DMS53 treated with DMSO at 0.1 percent for 48 hours (cell line): ENCODE measurements around the gene CHKA.

Source experiments
- DNase-seq: peaks from one replicate; lab custom pipeline; 2025; ENCODE audit not compliant: unreplicated experiment; lab: John Stamatoyannopoulos, UW

Gene CHKA

DNA sequence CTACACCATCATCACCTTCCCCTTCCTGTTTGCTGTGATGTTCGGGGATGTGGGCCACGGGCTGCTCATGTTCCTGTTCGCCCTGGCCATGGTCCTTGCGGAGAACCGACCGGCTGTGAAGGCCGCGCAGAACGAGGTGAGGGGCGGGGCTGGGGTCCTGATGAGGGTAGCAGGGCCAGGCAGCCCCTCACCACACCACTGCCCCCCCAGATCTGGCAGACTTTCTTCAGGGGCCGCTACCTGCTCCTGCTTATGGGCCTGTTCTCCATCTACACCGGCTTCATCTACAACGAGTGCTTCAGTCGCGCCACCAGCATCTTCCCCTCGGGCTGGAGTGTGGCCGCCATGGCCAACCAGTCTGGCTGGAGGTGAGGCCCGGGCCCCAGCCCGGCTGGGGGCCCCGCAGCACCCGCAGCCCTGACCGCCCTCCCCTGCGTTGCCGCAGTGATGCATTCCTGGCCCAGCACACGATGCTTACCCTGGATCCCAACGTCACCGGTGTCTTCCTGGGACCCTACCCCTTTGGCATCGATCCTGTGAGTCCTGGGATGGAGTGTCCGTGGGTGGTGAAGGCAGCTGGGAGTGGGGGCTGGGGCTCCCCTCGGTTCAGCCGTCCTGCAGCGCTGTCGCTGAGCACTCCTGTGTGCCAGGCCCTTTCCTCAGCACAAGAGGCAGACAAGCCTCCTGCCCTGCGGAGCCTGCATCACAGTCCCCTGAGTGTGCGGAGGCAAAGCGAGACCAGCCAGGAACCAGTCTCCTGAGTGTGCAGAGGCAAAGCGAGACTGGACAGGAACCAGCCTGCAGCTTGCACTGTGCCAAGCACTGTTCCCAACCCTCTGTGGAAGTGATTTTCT is 73.5 kb downstream of the CHKA start:
- DNase-seq = no peak

DNA sequence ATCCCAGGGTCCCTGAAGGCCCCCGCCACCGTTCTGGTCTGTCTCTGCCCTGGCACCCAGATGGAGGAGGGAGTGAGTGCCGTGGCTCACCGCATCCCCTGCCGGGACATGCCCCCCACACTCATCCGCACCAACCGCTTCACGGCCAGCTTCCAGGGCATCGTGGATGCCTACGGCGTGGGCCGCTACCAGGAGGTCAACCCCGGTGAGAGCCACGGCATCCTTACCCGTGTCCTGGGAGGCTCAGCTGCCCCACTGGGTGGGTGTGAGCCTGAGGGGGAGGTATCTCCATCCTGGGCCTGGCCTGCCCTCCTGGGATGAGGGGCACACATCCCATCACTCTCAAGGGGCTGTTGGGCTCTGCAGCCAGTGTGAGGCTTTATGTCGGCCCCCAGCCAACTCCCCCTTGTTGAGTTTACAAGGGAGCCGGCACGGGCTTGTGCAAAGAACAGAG is 76.3 kb downstream of the CHKA start:
- no peak for DNase-seq

DNA sequence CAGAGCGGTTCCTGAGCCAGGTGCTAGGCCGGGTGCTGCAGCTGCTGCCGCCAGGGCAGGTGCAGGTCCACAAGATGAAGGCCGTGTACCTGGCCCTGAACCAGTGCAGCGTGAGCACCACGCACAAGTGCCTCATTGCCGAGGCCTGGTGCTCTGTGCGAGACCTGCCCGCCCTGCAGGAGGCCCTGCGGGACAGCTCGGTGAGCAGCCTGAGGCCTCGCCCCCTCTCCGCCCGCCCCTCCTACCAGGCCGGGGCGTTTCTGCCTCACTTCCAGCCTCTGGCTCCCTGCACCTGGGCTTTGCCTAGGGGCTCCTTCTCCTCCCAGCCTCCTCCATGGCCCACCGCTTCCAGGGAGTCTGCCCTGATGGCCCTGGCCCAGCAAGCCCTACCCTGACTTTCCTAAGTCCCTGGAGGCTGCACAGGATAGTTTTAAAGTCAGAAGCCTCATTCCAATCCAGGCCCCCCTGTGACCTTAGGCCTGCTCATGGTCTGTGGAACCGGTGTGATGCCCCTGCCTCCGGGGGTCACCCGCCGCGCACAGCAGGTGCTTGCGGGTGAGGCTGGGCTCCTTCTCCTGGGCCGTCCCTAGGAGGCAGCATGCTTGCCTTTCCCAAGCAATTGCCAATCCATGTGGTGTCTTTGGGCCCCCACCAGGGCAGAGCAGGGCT is 76.9 kb downstream of the CHKA start:
- no peak for DNase-seq

DNA sequence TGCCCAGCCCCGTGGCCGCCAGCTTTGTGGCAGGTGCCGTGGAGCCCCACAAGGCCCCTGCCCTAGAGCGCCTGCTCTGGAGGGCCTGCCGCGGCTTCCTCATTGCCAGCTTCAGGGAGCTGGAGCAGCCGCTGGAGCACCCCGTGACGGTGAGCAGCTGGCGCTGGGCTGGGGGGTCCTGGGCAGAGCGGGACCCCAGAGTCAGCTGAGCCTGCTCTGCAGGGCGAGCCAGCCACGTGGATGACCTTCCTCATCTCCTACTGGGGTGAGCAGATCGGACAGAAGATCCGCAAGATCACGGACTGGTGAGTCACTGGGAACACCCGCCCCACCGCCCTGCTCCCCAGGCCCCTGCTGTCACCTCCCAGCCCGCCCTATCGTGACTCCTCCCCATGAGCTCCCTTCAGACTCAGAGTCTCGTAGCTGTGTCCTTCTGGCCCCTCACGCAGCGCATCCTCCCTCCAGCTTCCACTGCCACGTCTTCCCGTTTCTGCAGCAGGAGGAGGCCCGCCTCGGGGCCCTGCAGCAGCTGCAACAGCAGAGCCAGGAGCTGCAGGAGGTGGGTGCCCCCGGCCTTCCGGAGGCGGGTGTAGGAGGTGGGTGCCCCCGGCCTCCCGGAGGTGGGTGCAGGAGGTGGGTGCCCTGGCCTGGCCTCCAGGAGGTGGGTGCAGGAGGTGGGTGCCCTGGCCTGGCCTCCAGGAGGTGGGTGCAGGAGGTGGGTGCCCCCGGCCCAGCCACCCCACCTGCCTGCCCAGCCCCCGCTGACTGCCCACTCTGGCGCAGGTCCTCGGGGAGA is 77.6 kb downstream of the CHKA start:
- no peak for DNase-seq

DNA sequence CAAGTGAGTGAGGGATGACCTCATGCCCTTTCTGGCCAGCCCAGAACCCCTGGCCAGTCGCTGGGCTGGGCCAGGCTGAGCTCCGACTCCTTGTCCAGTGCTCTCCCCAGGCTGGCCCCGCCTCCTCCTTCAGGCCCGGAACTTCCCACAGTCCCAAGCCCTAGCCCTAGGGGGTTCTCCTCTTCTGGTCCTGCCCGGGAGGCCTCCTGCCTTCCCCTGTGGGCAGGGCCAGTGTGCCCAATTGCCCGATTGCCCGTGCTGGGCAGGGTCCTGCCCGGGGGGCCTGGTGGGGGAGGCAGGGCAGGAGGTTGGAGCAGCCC is 78.2 kb downstream of the CHKA start:
- DNase-seq = no peak

DNA sequence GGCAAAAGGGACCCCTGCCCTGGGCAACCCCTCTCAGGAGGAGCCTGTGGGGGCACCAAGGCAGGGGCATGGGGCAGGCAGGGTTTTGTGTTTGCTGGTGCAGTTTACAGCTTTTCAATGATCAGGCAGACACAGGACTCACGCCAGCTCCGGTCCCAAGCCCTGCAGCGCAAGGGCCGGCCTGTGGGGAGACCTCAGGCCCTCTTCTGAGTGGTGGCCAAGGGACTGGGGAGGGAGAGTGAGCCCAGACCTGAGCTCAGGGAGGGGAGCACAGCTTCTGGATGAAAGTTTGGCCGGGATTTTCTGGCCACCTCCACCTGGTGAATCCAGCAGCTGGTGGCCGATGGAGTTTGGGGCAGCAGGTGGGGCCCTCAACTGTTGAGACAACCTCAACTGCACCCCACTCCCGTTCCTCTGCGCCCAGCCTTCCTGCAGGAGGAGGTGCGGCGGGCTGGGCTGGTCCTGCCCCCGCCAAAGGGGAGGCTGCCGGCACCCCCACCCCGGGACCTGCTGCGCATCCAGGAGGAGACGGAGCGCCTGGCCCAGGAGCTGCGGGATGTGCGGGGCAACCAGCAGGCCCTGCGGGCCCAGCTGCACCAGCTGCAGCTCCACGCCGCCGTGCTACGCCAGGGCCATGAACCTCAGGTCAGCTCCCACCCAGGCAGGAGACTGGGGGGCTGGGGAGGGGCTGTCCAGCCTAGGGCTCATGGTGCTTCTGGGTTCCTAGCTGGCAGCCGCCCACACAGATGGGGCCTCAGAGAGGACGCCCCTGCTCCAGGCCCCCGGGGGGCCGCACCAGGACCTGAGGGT is 78.8 kb downstream of the CHKA start:
- no peak for DNase-seq

DNA sequence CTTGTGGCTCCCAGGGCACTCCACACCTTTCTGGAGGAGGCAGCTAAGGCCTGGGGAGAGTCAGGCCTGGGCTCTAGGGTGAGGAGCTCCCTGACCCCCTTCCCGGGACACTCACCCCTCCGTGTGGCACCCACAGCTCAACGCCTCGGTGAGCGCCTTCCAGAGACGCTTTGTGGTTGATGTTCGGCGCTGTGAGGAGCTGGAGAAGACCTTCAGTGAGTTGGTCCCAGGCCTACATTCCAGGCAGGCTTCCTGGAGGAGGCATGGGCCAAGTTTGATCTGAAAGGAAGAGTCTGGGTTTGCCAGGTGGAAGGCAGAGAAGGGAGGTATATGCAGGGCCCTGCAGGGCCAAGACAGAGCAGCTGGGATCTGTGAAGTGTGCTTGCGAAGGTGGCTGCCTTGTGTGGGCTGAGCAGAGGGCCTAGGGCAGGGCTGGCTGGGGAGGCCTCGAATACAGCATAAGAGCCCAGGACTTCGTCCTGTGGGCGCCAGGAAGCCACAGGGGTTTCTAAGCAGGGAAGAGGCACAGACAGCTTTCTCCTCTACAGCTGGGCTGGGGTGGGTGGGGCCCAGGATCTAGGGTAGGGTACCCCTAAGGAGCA is 79.5 kb downstream of the CHKA start:
- DNase-seq = no peak

DNA sequence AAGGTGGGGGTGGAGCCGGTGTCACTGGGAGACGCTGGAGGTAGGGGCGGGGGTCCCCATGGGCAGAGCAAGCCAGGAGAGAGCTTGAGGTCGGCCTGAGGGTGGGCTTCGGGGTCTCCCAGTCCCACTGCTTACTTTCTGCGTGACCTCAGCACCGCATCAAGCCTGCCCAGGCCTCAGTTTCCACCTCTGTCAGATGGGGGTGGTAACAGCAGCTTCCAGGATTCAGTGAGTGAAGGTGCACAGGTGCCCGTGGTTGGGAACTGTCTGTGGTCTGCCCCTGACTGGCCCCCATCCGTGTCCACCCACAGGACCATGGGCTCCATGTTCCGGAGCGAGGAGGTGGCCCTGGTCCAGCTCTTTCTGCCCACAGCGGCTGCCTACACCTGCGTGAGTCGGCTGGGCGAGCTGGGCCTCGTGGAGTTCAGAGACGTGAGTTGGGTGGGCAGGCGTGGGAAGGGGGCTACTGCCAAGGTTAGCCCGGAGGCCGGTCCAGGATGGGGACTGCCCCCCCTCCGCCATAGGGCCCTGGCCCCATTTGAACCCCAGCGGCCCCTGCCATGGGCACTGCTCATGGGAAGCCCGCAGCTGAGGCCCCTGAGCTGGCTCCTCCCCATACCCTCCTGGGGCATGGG is 80.1 kb downstream of the CHKA start:
- no peak for DNase-seq

DNA sequence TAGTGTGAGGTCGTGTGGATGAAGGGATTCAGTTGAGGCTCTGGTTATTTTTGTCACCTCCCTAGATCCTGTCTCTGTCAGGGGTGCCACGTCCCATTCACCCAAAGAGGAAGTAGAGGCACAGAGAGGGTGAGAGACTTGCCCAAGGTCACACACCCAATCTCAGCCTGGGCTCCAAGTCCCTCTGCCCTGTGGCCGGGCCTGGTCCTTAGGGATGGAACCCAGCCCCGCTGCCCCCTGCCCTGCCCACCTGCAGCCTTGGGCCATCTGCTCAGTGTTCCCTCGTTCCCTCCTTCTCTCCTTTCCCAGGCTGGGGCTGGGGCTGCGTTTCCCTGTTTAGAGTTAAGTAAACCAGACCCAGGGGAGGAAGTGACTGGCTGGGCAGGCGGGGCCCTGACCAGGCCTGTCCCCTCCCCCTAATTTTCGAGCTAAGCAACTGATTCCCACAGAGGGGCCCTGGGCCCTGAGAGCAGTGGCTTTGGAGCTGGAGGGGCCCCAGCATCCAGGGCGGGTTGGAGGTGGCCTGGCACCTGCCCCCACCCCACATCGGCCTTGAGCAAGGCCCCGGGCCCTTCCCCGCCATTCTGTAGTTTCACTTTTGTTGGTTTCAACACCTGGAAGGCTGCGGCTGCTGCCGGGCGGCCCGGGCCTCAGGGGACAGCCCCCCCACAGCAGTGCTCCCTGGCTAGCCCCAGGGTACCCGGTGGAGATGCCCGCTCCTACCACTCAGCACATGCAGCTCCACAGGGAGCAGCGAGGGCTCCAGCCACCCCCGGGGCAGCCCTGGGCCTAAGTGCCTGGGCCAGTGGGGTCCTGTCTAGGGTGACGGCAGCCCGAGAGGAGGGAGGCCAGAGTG is 80.9 kb downstream of the CHKA start:
- peak; percentile 58 for DNase-seq

DNA sequence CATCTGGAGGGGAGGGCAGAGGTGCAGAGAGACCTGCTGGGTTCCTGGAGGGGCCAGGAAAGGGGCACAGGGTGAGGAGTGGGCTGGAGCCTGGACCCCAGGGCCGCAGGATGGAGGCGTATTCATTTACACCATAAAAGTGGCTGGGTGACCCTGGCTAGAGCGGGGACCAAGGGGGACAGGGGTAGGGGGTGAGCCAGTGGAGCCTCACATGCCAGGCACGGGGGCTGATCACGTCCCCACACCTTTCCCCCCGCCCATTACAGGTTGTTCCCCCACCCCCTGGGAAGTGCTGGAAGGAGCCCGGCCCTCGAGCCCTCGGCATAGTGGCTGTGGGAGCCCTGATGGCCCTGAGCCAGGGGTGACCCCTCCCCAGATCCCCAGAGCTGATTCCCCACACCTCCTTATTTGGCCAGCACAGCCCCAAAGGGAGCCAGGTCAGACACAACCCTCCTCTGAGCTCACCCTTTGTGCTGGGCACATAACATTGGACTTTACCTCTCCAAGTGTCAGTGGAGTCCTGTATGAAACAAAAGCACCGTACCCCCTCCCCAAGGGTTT is 81.6 kb downstream of the CHKA start:
- DNase-seq = peak; percentile 39

DNA sequence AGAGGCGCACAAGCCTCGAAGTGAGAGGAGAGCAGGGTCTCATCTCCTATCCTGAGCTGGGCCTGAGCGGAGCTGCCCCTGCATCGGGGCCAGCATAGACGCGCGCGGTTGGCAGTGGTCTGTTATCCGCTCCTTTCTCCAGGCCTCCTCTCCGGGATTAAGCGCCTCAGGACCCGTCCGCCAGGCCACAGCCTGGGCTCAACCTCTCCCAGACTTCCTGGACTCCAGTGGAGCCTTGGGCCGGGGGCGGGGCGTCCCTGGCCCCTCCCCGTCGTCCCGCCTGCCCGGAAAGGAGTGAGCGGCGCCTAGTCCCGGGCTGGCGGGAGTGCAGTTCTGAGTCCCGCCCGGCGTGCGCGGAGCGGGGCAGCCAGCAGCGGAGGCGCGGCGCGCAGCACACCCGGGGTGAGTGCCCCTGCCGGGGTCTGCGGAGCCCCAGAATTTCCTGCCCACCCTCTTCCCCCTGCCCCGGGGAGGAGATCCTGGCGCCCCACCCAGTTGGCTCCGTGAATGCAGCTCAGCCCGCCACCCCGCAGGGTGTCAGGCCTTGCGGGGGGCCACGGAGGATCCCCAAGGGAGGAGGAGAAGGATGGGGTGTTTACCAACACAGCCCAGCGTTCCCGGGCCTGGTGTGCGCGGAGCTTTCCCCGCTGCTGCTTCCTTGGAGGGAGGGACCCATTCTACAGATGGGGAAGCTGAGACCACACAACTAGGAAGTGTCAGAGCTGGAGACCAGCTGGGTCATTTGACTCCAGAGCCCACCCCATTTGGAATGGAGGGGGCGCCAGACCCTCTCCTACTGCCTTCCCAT is 82.3 kb downstream of the CHKA start, which contains the start of gene TCIRG1:
Gene TCIRG1, plus strand, starts transcription at position 308 of the 808 bp plus-strand sequence. CDS start 2,247 bp downstream, outside the sequence.
- peak; percentile 86 for DNase-seq

DNA sequence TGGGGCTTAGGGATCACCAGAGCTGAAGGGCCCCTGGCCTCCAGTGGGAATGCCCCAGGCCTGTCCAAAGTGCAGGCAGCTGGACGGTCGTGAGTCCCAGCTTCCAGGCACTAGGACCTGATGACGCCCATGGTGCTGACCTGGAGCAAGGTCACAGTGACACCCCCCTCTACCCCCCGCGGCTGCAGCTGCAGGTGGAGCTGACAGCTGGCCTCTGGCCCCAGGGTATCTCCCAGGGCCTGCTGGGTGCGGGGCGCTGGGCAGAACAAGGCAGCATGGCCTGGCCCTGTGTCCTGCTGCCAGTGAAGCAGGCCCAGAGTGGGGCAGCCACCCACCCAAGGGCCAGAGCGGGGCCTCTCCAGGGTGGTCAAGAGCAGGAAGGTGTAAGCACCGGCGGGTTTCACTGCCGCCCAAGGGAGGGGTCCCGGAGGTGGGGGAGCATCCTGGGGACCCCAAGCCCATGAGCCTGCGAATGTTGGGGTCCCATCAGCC is 82.9 kb downstream of the CHKA start:
- DNase-seq = no peak

DNA sequence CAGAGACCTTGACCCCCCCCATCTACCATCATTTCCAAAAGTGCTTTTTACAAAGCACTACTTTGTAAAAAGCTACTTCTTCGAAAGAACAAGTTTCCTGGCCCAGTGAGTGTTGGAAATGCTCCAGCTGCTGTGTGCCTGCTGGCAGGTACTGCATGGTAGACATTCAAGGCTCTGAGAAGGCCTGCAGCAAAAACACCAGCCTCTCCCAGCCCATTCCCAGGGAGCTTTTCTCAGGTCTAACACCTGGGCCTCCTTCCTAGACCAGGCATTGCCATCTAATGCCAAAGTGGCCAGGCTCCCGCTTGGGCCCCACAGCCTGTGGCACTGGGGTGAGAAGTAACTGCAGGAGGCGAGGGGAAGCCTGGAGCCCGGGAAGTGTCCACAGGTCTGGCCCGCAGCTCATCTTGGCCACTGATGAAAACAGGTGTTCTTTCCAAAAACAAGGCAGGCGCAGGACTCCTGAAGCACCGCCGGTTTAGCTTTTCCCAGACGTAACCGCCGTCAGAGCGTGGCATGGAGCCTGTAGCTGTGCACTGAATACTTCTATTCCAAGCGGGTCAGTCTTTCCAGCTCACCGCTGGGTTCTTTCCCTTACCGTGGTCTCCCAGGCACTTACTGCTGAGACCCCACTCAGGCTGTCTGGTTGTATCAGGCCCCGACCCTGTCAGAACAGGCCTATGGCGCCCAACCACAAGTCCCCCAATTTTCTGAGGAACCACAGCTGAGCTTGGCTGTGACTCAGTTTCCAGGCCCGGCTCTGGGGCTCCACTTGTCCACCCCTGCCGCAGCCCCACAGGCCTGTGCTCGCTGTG is 83.6 kb downstream of the CHKA start:
- DNase-seq = peak; percentile 18

DNA sequence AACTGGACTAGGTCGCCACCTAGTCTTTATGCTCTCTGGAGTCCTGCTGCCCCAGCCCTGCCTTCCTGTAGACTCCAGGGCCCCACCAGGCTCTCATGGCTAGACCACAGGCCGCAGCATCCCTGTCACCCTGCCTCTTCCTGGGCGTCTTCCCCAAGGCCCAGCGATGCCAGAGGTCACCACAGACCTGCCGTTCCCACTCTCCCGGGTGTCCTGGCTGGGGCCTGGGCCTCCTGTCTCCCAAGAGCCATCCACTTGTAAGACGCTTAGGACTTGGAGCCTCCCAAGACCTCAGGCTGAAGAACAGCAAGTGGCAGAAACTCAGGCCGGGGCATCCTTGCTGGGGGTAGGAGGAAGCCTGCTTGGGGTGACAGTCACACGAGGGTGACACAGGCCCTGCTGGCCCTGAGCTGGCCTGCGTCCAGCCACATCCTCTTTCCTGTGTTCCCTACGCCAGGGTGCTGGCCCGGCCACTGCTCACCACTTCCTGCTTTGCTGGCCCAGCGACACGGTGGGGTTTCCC is 84.4 kb downstream of the CHKA start:
- DNase-seq = no peak

DNA sequence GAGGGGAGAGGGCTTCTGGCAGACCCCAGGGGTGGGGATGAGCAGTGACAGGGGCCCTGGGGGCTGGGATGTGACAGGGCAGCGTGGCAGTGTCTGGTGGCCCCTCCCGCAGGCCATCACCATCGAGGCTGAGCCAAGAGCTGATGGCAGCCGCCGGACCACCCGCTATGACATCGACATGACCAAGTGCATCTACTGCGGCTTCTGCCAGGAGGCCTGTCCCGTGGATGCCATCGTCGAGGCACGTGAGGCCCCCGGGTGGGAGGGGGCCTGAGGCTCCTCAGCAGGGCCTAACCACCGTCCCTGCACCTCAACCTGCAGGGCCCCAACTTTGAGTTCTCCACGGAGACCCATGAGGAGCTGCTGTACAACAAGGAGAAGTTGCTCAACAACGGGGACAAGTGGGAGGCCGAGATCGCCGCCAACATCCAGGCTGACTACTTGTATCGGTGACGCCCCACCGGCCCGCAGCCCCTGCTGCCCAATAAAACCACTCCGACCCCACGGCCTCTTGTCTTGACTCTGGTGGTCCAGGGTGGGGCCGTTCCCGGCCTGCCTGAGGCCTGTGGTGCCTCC is 85.0 kb downstream of the CHKA start:
- DNase-seq = no peak

DNA sequence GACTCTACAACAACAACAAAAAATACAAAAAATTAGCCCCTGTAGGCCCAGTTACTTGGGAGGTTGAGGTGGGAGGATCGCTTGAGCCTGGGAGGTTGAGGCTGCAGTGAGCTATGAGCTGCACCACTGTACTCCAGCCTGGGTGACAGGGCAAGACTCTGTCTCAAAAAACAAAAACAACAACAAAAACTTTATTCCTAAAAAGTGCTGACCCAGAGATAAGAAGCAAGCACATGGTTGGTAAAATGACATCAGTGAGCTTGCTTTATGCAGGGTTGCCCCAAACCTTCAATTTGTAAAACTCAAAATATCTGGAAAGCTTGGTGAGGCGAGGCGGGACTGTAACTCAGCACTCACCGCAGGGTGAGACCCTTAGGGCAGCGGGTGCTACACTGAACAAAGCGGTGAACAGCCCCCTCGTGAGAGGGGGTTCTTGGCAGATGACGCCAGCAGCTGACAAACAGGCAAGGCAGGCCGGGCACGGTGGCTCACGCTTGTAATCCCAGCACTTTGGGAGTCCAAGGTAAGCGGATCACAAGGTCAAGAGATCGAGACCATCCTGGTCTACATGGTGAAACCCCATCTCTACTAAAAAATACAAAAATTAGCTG is 85.8 kb downstream of the CHKA start:
- DNase-seq = no peak
